ENCODE measurements around the gene OCA2.
"Not testable (repeated sequence)": the region's sequence is repeated elsewhere in the genome, so short reads cannot be mapped to it uniquely, and the experiment has no call there.

Gene OCA2

DNA sequence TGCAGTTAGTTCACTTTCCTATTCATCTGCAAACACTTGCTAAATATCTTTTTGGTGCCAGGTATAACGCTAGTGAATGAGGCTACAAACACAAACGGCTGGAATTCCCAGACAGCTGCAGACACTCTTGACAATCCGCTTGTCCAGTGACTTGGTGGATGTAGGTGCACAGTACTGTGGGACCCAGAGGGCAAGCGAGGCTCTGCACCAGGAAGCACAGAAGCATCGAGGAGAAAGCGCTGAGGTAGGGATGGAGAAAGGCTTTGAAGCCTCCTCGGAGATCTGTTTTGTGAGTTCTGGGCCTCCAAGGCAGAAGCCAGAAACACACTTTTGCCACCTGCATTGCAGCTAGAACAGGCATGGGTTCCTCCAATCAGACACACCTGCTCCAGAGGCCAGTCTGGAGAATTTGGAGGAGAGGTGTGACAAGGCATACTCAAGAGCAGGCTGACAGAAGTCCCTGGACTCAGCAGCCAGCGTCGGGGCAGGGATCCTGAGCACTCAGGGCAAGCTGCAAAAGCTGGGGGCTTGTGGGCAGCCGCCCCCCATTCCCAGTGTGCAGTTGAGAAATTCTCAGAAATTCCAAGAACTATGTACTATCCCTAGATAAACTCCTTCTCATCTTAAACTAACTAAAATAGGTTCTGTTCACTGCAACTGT lies 232.5 kb downstream of the OCA2 start:
- DNase-seq = no peak

- no peak for DNase-seq
These were observed 233.2 kb downstream of the OCA2 start for GRCh38 chr15:27865926-27866325.

GRCh38 chr15:27865323-27865922 lies 233.7 kb downstream of the OCA2 start:
- no peak for DNase-seq

- DNase-seq = no peak
These were observed 234.4 kb downstream of the OCA2 start for GRCh38 chr15:27864719-27865118.

- no peak for DNase-seq
These were observed 235.0 kb downstream of the OCA2 start for GRCh38 chr15:27864086-27864485.

- no peak for DNase-seq
These were observed 236.1 kb downstream of the OCA2 start for GRCh38 chr15:27863000-27863399.

DNA sequence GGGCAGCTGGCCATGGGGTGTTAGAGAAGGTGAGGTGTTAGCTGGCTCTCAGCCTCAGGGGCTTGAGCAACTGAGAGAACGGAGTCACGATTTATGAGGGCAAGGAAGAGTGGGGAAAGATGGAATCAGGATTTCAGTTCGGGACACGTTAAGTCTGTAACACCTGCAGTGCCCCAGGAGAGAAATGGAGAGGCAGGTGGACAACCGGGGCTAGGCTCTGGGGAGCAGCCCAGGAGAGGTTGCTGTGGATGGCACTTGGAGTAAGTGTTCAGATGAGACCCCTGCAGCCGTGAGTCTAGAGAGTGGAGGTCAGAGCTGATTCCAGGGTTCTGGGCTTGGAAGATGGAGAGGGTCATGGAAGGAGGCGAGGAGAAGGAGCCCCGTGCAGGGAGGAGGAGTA lies 237.9 kb downstream of the OCA2 start:
- DNase-seq = no peak

DNA sequence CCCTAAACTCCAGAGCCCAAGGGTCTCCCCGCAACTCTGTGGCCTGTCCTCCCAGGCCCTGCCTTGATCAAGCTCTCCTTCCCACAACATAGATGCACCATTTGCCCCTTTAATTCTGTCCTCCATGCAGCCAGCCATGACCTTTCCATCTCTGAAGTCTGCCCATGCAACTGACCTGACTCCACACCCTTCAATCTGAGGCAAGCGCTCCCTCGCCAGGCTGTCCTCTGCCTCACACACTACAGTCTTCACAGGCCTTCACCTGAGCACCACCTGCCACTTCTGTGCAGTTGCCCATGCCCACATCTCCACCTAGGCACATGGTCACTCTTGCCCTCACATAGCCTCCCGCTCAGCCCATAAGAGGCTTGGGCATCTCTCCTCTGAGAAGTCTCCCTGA lies 244.0 kb downstream of the OCA2 start:
- no peak for DNase-seq

DNA sequence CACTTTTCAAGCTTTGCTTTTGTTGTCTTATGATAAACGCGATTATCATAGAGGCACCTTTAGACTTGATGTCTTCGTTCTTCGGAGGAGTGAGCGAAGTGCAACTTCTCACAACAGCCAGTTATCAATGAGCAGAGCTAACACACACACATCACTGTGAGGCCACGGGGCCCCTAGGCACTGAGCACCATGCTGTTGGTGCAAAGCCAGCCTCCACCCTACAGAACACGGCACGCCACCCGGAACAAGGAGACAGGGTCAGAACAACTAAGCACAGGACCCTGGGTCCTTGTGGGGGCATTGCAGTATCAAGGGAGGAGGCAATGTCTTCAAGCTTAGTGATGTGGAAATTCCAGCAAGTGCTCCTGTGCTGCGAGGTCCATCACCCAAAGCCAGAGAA lies 244.5 kb downstream of the OCA2 start:
- DNase-seq = no peak

DNA sequence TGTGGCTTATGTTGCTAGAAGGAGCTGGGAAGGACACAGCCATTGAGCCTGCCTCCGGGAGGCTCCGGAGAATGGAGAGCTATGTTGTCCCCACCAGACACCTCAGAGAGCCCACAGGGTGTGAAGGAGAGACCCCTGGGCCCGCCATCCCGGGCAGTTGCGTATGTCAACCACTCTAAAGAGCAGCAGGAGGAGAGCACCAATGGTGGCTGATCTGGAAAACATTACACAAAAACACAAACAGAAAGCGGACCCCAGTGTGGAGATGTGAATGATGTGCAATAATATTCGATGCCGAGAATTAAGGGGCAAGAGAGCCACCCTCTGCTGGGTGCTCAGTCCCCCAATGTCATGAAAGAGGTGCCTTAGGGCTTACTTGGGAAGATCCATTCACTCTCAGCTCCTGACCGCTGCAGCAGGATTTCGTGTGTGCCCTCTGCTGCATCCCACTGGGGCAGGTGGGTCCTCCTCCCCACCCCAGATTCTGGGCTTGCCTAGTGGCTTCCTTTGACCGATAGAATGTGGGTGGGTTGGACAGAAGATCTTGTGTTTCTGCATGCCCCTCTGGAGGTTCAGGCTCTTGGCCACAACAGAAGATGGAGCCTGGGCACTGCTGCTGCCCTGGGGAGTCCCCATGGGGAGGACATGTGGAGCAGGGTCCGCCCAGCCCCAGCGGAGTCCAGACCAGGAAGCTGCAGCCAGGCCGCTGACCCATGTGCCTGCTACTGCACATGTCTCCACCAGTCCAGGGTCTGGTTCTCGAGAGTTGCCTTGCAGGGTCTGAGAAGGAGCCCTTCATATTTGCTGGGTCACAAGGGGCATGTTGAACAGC lies 245.3 kb downstream of the OCA2 start:
- DNase-seq = no peak

- DNase-seq = no peak
These were observed 247.3 kb downstream of the OCA2 start for GRCh38 chr15:27851858-27852210.

GRCh38 chr15:27850981-27851857 lies 247.9 kb downstream of the OCA2 start:
- DNase-seq = no peak

DNA sequence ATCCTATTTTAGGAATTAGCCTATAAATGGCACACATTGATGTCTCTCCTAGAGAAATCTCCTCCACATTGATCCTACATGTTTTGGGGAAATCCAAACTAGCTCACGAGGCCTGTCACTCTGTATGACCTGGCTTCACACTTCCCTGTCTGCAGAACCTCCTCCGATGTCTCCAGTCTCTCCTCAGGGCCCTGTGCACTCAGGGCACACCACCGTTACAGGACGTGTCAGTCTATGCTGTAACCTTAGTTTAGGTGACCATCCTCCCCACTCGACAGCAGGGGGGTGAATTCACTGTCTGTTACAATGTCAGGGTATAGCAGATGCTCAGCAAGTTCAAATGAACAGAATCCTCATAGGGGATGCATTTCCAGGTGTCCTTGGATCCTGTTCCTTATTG lies 249.1 kb downstream of the OCA2 start:
- DNase-seq = no peak

- DNase-seq = not testable (repeated sequence)
These were observed 250.2 kb downstream of the OCA2 start for GRCh38 chr15:27848936-27849335.

GRCh38 chr15:27847775-27848710 lies 251.1 kb downstream of the OCA2 start:
- no peak for DNase-seq

DNA sequence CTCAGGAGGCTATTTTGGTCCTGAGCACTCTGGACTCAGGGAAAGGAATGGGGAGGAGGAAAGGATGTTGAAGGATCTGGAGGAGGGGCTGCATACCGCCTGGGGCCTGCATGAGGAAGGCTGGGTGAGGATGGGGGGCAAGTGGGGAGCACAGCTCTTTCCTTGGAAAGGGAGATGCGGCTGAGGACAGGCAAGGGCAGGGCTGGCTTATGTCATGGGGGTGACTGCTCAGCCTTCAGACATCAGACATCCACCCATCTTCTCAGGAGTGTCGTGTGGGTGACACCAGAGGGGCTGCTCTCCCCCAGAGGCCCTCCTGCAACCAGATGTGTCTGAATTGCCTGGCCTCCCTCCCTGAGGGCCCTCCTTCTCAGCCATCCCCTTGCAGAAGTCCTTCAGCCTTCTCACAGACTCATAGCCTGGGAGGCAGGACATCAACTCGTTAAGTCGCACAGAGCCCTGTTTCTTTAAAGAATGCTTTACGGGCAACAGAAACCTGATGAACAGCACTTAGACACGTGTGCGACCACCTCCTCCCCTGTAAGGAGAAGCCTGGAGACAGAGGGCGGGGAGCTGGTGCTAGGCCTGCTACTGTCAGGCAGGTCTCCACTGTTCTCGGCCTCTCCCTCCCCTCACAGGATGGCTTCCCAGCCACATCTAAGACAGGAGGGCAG lies 252.3 kb downstream of the OCA2 start:
- no peak for DNase-seq

- no peak for DNase-seq
These were observed 253.4 kb downstream of the OCA2 start for GRCh38 chr15:27845535-27846369.

DNA sequence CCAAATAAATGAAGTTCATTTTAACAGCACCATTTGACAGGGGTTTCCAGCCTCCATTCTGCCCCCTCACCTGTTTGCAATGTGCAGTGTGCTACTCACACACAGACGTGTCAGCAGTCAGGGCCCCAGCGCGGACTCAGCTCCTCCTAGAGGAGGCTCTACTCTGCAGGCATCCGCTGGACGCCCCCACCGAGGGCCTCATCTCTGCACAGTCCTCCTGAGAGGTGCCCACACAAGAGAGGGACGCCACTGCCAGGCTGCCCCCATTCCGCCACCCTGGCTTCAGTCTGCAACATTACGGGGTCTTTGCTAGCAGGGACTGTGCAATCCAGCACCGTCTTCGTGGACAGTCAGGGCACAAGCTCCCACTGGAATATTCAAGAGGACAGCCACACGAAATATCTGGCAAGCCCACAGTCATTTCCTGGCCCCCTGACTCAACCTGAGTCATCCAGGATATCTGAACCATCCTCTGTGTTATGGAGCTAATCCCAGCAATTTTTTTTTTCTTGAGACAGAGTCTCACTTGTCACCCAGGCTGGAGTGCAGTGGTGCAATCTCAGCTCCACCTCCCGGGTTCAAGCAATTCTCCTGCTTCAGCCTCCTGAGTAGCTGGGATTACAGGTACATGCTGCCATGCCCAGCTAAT lies 255.0 kb downstream of the OCA2 start:
- peak; percentile 5 for DNase-seq

- no peak for DNase-seq
These were observed 256.0 kb downstream of the OCA2 start for GRCh38 chr15:27843146-27843545.

DNA sequence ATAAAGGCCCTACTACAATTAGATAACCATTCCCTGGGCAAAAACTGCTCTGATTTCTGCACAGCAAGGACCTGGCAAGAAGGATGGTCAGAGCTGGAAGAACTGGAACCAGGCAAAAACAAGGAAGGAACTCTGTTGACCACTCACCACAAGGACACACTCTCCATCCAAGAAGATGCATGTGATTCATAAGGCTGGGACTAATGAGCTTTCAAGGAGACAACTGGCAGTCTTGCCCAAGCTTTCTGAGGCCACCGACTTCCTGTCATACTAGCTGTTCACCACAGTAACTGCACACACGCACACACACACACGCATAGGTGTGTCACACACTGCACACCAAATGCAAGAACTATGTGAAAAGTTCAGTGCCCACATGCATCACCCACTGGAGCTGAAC lies 256.6 kb downstream of the OCA2 start:
- no peak for DNase-seq
